Psoas muscle (tissue), 8 donors: Measurements from ENCODE around the gene CHTF18. TPM values are rescaled to one million over a fixed set of nuclear protein-coding genes. Genes with fewer than 3 reads are reported as not detected.

Experiments used
- ATAC-seq, 4 donors: fragments of 200-7000 bp; cut with Tn5 transposase; one replicate each; pipeline ENCODE4 v1.9.1; 2020; ENCODE audit warnings: moderate library complexity in 3 of 4, mild to moderate bottlenecking in 2 of 4
- DNase-seq, 2 donors: peaks; one replicate each; pipeline ENCODE4 v3.0.0-alpha.2; 2020
- H3K27ac ChIP-seq: fragments of 200-600 bp; one replicate; pipeline ENCODE4 v1.8.0; 2022
- H3K27me3 ChIP-seq, 3 donors: fragments of 200-600 bp in 1 of 3; one replicate each; pipeline versions ENCODE4 v1.6.1 to v1.8.0; 2013 to 2022; ENCODE audit warnings: low read length in 2 of 3, mild to moderate bottlenecking in 2 of 3, moderate library complexity in 1 of 3; ENCODE audit not compliant: insufficient read depth in 3 of 3
- H3K36me3 ChIP-seq, 2 donors: fragments of 200-600 bp in 1 of 2; one replicate each; pipeline versions ENCODE4 v1.6.1 to v1.8.0; 2013 to 2022; ENCODE audit warnings: low read depth in 1 of 2, mild to moderate bottlenecking in 1 of 2, moderate library complexity in 1 of 2; ENCODE audit not compliant: insufficient read depth in 1 of 2
- H3K4me1 ChIP-seq: fragments of 200-600 bp; one replicate; pipeline ENCODE4 v1.8.0; 2022
- H3K4me3 ChIP-seq: fragments of 200-600 bp; one replicate; pipeline ENCODE4 v1.8.0; 2022; ENCODE audit warnings: mild to moderate bottlenecking
- H3K9me3 ChIP-seq: fragments of 200-600 bp; one replicate; pipeline ENCODE4 v1.8.0; 2022
- CTCF ChIP-seq: fragments of 200-600 bp; IDR thresholded peaks from one replicate; pipeline ENCODE4 v1.8.0; 2022; ENCODE audit warnings: antibody characterized with exemption
- WGBS, 3 donors: extraction: QIAGEN DNeasy Blood & Tissue Kit; methylation state at CpG; one replicate each; pipeline versions ENCODE4 v1.1.6 to v1.1.7; 2013; 5-methylcytosine and 5-hydroxymethylcytosine counted together
- intact Hi-C, 2 donors: fragments of 100-400 bp; cut with DNase I; formaldehyde crosslinking; loops; one replicate each; pipeline versions ENCODE4 v1.11.0 to v1.14.2; 2022
- polyA plus RNA-seq, 3 donors: library from polyadenylated mRNA; stranded (reverse); fragments of 200-250 nt; gene quantifications; one replicate each; pipeline ENCODE4 v1.2.3, GENCODE V29; 2013
- total RNA-seq, 4 donors: library from RNA; stranded (reverse); fragmentation: NEBNext Ultra II Directional in 2 of 4; extraction: Animal tissue kit (Norgen Biotek cat#: 25700) in 2 of 4; gene quantifications; one replicate each; pipeline versions ENCODE4 v1.2.1 to v1.2.4, GENCODE V29; 2021 to 2023
- donor health status: healthy with polysubstance abuse.
- donor health status: DM: no; HTN: no; CAD: no; lungs with moderate emphysema.
- donor health status: Bipolar disorder and iron deficiency.
- donor health status: healthy.
- donor health status: DM: yes; HTN: yes; CAD: no.
- donor health status: DM: no; HTN: no; CAD: no.
- donor health status: DM: no; HTN: no; CAD: no.
- donor health status: DM: yes; HTN: yes; CAD: no.

CHTF18 gene
- total and polyA plus RNA-seq, 7 donors, result 1.7 to 8.4 (median 3.9) TPM

GRCh38 chr16:763369-764183, 24.8 kb upstream of the CHTF18 start:
- WGBS, 3 donors, result 60 to 64% (median 61%) methylated on average over 12 to 21 of the region's 21 CpGs
- DNase-seq, result no peak
- H3K4me1 ChIP-seq, result no peaks in the 10 kb centered on the region
- peaks cover 0 to 50% (median 16%) of the 10 kb centered on the region in 3 donors for H3K27me3 ChIP-seq
- no peak for TF ChIP-seq CTCF
- intact Hi-C loops, result no loop called here
- H3K9me3 ChIP-seq, result no peaks in the 10 kb centered on the region
- H3K27ac ChIP-seq, result no peak overlapping the region
- H3K4me3 ChIP-seq, result no peak overlapping the region
- no peaks in the 10 kb centered on the region for H3K36me3 ChIP-seq
- ATAC-seq, result no peak

GRCh38 chr16:764184-764750, 24.2 kb upstream of the CHTF18 start:
- intact Hi-C loops, result no loop called here
- ATAC-seq (no peak), DNase-seq (no peak)
- no peak for TF ChIP-seq CTCF
- no peaks in the 10 kb centered on the region for H3K9me3 ChIP-seq
- H3K4me3 ChIP-seq, result no peak overlapping the region
- H3K4me1 ChIP-seq, result no peaks in the 10 kb centered on the region
- peaks cover 0 to 50% (median 12%) of the 10 kb centered on the region in 3 donors for H3K27me3 ChIP-seq
- H3K36me3 ChIP-seq, result no peaks in the 10 kb centered on the region
- no peak overlapping the region for H3K27ac ChIP-seq
- 50 to 53% (median 52%) methylated on average over 13 to 20 of the region's 20 CpGs for WGBS, 3 donors

- WGBS, 3 donors, result 75 to 81% (median 79%) methylated on average over 36 to 38 of the region's 38 CpGs
- Histone ChIP-seq H3K4me3 (no peak overlapping the region), H3K9me3 (no peaks in the 10 kb centered on the region), H3K27me3 (peaks cover 0 to 49% (median 12%) of the 10 kb centered on the region in 3 donors), H3K4me1 (no peaks in the 10 kb centered on the region), H3K27ac (no peak overlapping the region), H3K36me3 (no peaks in the 10 kb centered on the region)
- no peak for TF ChIP-seq CTCF
- DNase-seq (no peak), ATAC-seq (no peak)
- intact Hi-C loops, result no loop called here
Observed at GRCh38 chr16:764848-765487, 23.5 kb upstream of the CHTF18 start.

- TF ChIP-seq CTCF, result no peak
- intact Hi-C loops, result no loop called here
- H3K36me3 ChIP-seq, result no peaks in the 10 kb centered on the region
- 87 to 88% (median 88%) methylated on average over 28 to 29 of the region's 29 CpGs for WGBS, 3 donors
- no peak overlapping the region for H3K4me3 ChIP-seq
- DNase-seq, result no peak
- no peaks in the 10 kb centered on the region for H3K9me3 ChIP-seq
- no peaks in the 10 kb centered on the region for H3K4me1 ChIP-seq
- no peak for ATAC-seq
- H3K27me3 ChIP-seq, result peaks cover 0 to 49% (median 10%) of the 10 kb centered on the region in 3 donors
- no peak overlapping the region for H3K27ac ChIP-seq
Observed at GRCh38 chr16:765488-765865, 22.9 kb upstream of the CHTF18 start.
